GM18907 (cell line): Measurements from ENCODE around the gene RAPSN.

Source experiments
- ATAC-seq: cut with Tn5 transposase; IDR thresholded peaks from one replicate; pipeline ENCODE4 v1.9.1; 2021; ENCODE audit warnings: mild to moderate bottlenecking, moderate library complexity; ENCODE audit not compliant: unreplicated experiment

The RAPSN gene

GRCh38 chr11:47466701-47467250, 17.8 kb upstream of the RAPSN start:
- ATAC-seq = no peak

DNA sequence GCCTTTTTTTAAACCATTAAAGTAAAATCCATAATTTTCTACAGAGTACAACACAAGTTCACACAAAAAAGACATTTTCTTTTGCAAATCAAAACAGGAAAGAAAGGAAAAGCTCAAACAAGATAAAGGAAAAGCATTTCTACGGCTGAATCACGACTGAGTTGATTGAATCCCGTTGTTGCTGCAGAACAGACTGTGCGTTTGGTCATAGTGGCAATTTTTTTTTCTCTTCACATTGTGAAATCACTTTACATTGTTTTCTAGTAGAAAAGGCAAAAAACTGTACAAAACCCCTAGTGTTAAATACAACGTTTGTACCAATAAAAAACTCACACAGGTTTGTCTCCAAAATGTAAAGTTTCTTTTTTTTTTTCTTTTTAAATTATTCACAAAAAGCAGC, 17.3 kb upstream of the RAPSN start:
- no peak for ATAC-seq

- ATAC-seq = no peak
Measured at GRCh38 chr11:47464483-47464882, 15.5 kb upstream of the RAPSN start.

DNA sequence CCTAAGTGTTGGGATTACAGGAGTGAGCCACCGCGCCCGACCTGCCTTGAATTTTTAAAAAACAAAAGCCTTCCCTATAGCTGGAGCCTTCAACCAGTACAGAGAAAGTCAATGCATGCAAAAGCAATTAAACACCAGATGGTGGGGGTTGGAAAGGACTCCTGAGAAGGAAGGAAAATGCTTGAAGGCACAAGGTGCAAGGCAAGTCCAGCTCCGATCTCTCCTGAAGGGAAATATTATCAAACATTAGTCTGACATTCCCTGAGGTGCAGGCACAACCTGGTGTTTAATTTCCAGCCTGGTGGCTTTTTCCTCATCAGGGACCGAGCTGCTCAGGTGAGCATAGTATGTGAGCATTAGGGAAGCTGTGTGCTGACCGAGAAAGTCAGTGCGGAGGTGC, 12.9 kb upstream of the RAPSN start:
- no peak for ATAC-seq

DNA sequence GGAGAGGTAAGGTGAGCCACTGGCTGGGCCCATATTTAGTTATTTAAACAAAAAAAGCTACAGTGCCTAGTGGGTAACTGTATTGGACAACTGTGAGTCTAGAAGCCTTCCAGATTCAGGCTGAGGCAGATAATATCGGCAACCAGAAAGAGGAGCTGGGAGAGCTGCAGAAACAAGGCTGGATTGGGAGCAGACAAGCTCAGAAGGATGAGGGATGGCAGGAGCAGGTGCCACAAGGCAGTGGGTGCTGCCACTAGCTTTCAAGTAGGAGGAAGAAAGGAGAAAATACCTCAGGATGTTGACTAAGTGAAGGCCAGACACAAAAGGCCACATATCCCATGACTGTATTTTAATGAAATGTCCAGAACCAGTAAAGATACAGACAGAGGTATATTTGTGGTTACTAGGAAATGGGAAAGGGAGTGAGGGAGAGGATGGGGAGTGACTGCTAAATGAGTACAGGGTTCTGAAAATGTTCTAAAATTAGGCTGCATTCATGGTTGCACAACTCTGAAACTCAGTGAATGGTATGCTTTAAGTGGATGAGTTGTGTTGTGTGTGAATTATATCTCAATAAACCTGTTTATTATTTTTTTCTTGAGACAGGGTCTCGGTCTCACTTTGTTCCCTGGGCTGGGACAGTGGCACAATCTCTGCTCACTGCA, 11.8 kb upstream of the RAPSN start:
- ATAC-seq = no peak

GRCh38 chr11:47454258-47454671, 5.3 kb upstream of the RAPSN start:
- peak; percentile 60 for ATAC-seq

GRCh38 chr11:47453365-47453764, 4.4 kb upstream of the RAPSN start:
- no peak for ATAC-seq

GRCh38 chr11:47451990-47452389, 3.1 kb upstream of the RAPSN start:
- ATAC-seq = no peak

DNA sequence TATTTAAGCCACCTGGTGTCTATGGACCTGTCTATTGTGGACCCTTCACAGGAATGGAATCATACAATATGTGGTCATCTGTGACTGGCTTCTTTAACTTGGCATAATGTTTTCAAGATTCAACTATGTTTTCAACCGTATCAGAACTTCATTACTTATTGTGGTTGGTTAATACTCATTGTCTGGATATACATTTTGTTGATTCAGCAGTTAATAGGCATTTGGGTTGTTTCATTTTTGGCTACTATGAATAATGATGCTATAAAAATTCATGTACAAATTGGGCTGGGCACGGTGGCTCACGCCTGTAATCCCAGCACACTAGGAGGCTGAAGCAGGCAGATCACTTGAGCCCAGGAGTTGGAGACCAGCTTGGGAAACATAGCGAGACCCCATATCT, 2.5 kb upstream of the RAPSN start:
- no peak for ATAC-seq

DNA sequence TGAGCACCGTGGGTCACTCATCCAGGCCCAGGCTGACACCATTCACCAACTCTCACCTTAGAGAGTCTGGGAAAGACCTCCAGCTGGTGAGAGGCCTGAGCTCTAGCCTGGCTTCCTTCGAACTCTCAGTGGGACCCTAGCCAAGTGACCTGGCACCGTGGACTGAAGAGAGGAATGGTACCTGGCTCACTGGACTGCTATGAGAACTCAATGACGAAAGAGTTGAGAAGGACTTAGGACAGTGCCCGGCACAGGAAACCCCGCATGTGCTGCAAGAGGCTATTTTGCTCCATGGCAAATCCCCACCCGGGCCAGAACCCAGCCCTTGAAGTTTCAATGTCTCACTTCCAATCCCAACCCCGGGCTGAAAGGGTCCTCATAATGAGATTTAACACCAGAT, 605 bp upstream of the RAPSN start:
- no peak for ATAC-seq

- ATAC-seq = no peak
Measured at GRCh38 chr11:47447906-47448305, 1.0 kb downstream of the RAPSN start.

GRCh38 chr11:47446833-47447232, 2.1 kb downstream of the RAPSN start:
- ATAC-seq = no peak

DNA sequence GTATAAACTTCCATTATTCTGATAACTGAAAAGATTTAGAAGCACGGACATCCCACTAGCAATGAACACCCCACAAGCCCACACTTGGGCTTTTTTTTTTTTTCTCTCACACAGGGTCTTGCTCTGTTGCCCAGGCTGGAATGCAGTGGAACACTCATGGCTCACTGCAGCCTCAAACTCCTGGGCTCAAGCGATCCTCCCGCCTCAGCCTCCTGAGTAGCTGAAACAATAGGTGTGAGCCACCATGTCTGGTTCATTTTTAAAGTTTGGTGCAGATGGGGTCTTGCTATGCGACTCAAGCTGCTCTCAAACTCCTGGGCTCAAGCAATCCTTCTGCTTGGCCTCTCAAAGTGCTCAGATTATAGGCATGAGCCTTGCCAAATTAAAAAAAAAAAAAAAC, 3.1 kb downstream of the RAPSN start:
- no peak for ATAC-seq

DNA sequence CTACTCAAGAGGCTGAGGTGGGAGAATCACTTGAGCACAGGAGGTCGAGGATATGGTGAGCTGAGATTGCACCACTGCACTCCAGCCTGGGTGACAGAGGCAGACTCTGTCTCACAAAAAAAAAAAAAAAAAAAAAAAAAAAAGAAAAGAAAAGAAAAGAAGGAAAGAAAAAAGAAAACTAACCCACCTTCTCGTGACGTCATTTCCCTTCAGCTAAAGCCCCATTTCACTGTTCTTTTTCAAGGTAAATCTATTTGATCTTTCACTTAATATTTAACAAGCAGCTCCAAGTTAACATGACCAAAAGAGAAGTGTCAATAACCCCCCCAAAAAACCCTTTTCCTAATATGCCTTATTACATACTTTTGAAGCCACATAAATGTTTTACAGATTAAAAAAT, 5.1 kb downstream of the RAPSN start:
- no peak for ATAC-seq

DNA sequence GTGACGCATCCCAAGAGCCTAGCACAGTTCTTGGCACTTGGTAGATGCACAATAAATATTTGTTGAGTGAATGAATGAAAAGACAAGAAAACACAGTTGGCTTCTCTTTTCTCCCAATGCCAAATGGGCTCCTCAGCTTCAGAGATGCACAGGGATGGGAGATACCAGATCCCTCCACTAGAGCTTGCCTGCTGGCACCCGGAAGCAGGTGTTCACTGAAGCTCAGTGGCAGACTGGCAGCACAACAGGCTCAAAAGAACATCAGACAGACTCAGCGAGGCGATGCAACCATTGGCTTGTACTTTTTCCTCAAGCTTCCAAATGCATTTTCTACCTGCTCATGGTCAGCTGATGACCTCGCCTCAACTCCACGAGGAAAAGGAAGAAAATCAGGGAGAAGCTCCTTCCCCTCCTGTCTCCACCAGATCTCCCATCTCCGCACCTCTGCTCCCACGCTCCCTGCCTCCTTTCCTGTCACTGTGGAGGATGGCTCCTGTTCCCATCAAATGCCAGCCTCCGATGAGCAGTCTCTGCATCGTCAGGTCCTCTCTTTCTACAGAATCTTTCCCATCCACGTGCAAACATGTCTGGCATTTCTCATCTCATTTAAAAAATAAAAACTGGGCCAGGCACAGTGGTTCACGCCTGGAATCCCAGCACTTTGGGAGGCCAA, 5.8 kb downstream of the RAPSN start:
- ATAC-seq = no peak

GRCh38 chr11:47442514-47442913, 6.4 kb downstream of the RAPSN start:
- ATAC-seq = no peak

DNA sequence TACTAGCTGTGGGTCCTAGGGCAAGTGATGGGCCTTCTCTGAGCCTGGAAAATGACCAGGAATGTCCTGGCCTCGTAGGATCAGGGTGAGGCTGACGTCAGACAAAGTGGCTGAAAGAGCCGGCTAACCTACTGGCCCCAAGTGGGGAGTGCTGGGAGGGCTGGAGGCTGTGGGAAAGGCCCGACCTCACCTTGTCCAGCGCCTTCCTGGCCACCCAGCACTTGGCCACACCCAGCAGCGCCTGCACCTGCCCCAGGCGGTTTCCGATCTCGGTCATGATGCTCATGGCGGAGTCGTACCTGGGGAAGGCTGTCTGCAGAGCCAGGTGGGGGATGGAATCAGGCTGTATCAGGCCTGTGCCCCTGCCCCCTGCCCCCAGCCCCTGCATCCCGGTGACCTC, 7.5 kb downstream of the RAPSN start:
- no peak for ATAC-seq

DNA sequence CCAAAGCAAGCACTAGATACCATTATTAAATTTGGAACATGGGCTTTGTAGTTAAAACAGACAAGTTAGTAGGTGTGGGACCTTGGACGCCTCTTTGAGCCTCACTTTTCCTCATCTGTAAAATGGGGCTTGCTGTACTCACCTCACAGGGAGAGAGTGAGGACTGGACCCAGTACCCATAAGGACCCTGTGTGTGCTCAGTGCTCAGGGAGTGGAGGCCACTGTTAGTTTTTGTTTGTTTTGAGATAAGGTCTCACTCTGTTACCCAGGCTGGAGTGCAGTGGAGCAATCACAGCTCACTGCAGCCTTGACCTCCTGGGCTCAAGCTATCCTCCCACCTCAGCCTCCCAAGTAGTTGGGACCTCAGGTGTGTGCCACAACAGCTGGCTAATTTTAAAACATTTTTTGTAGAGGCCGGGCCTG, 8.9 kb downstream of the RAPSN start:
- ATAC-seq = no peak

DNA sequence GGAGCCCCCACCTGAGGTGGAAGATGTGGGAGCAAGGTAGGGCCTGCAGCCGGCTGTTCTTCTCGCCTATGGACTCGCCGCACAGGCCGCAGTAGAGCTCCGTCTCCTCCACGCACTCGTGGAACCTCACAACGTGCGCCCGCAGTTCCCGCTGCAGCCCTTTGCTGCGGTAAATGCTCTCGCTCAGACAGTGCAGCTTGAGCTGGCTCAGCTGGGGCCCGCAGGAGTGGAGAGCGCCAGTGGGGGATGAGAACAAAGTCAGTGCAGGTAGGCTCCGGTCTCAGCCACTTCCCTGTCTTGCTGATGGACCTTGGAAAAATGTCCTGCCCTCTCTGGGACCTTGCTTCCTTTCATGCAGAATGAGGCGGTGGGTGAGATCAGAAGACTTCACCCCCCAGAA, 10.2 kb downstream of the RAPSN start:
- no peak for ATAC-seq

GRCh38 chr11:47437746-47438418, 11.1 kb downstream of the RAPSN start:
- no peak for ATAC-seq

GRCh38 chr11:47437218-47437745, 11.7 kb downstream of the RAPSN start:
- ATAC-seq = no peak

DNA sequence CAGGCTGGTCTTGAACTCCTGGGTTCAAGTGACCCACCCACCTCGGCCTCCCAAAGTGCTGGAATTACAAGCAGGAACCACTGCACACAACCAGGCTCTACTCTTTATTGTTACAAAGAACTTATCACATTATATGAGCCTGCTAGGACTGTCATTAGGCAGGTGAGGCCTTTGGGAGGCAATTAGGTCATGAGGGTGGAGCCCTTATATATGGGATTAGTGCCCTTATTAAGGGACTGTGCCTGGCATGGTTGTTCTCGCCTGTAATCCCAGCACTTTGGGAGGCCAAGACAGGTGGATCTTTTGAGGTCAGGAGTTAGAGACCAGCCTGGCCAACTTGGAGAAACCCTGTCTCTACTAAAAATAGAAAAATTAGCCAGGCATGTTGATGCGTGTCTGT, 12.2 kb downstream of the RAPSN start:
- ATAC-seq = no peak
